DND-41 (cell line): Measurements from ENCODE around the gene FOXF2.
"Not testable (repeated sequence)": the region's sequence is repeated elsewhere in the genome, so short reads cannot be mapped to it uniquely, and the experiment has no call there.

Experiments used
- CTCF ChIP-seq: IDR thresholded peaks from 2 replicates; pipeline ENCODE4 v1.5.1; 2012; ENCODE audit warnings: borderline replicate concordance, low read length, moderate library complexity, mild to moderate bottlenecking; ENCODE audit not compliant: poor library complexity, severe bottlenecking; ENCODE audit errors: extremely low read depth
- EZH2 ChIP-seq: IDR thresholded peaks from 3 replicates; pipeline ENCODE4 v1.6.1; 2012; ENCODE audit warnings: borderline replicate concordance, low read depth, mild to moderate bottlenecking, moderate library complexity, low read length, inconsistent platforms; ENCODE audit not compliant: severe bottlenecking

- TF ChIP-seq CTCF, EZH2: not testable (repeated sequence)
Measured at GRCh38 chr6:1355068-1355467, 34.3 kb upstream of the FOXF2 start.
